ENCODE results near the gene L3MBTL2. TPM values are rescaled to one million over a fixed set of nuclear protein-coding genes. Genes with fewer than 3 reads are reported as not detected.
"Not testable (repeated sequence)": the region's sequence is repeated elsewhere in the genome, so short reads cannot be mapped to it uniquely, and the experiment has no call there.

Gene L3MBTL2
- total RNA-seq, 1 donor from 2014 or later = 16.1 TPM

- DNase-seq (ENCODE audit: low read depth) = no peak
- H3K4me3 ChIP-seq (ENCODE audit: low read depth, low read length) = no peak overlapping the region
- TF ChIP-seq CTCF (conservative IDR thresholded peaks at IDR 0.05; ENCODE audit: low read depth, low read length) = no peak
These were observed 27.3 kb upstream of the L3MBTL2 start for GRCh38 chr22:41177622-41178424.

DNA sequence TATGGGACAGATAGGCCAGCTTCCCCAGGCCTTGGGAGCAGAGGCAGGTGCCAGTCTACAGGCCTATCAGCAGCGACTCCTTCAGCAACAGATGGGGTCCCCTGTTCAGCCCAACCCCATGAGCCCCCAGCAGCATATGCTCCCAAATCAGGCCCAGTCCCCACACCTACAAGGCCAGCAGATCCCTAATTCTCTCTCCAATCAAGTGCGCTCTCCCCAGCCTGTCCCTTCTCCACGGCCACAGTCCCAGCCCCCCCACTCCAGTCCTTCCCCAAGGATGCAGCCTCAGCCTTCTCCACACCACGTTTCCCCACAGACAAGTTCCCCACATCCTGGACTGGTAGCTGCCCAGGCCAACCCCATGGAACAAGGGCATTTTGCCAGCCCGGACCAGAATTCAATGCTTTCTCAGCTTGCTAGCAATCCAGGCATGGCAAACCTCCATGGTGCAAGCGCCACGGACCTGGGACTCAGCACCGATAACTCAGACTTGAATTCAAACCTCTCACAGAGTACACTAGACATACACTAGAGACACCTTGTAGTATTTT, 26.6 kb upstream of the L3MBTL2 start:
- no peak for TF ChIP-seq CTCF (conservative IDR thresholded peaks at IDR 0.05; ENCODE audit: low read depth, low read length)
- no peak for DNase-seq (ENCODE audit: low read depth)
- H3K4me3 ChIP-seq (ENCODE audit: low read depth, low read length) = no peak overlapping the region

GRCh38 chr22:41180362-41180761, 24.8 kb upstream of the L3MBTL2 start:
- not testable (repeated sequence) for DNase-seq (ENCODE audit: low read depth); H3K4me3 ChIP-seq (ENCODE audit: low read depth, low read length)

GRCh38 chr22:41180926-41181325, 24.2 kb upstream of the L3MBTL2 start:
- no peak overlapping the region for H3K4me3 ChIP-seq (ENCODE audit: low read depth, low read length)
- no peak for TF ChIP-seq CTCF (conservative IDR thresholded peaks at IDR 0.05; ENCODE audit: low read depth, low read length)
- DNase-seq (ENCODE audit: low read depth) = no peak

DNA sequence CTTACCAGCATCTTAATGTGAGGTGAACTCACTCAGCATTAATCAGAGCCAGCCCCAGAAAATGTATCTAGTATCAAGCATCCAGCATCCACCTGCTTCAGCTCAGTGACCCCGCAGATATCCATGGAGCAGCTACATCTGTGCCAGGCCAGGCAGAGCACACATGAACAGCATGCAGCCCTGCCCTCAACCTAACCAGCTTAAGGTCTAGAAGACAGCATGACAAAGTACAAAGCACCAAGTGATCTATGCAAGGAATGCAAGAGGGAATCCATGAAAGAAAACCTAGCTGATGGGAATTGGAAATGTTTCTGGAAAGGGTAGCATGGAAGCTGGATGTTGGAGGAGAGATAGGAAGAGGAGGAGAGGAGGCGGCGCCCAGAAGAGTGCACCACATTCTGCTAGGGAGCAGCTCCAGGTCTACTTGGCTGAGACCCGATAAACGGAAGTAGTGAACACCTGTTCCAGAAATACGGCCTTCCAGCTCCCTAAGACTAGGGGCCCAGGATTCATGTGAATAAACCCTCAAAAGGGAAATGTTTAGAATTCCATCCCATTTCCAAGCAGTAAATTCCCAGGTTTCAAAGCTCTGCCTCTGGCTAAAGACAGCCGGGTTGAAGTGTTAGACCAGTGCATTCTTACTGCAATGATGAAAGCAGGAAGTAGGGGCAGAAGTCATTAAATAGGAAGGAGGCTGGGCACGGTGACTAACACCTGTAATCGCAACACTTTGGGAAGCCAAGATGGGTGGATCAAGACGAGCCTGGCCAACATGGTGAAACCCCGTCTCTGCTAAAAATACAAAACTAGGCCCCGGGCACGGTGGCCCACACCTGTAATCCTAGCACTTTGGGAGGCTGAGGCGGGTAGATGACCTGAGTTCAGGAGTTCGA, 23.5 kb upstream of the L3MBTL2 start:
- no peak for TF ChIP-seq CTCF (conservative IDR thresholded peaks at IDR 0.05; ENCODE audit: low read depth, low read length)
- no peak overlapping the region for H3K4me3 ChIP-seq (ENCODE audit: low read depth, low read length)

DNA sequence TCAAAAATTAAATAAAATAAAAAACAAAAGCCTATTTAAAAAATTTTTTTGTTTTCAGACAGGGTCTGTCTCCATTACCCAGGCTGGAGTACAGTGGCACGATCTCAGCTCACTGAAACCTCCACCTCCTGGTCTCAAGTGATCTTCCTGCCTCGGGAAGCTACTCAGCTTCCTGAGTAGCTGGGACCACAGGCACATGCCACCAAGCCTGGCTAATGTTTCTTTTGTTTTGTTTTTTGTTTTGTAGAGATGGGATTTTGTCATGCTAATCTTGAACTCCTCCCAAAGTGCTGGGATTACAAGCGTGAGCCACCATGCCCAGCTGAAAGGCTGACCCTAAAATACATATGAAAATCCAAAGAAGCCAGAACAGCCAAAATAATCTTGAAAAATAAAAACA, 20.4 kb upstream of the L3MBTL2 start:
- no peak for TF ChIP-seq CTCF (conservative IDR thresholded peaks at IDR 0.05; ENCODE audit: low read depth, low read length)
- no peak for DNase-seq (ENCODE audit: low read depth)
- H3K4me3 ChIP-seq (ENCODE audit: low read depth, low read length) = no peak overlapping the region

More for the DNA sequence above, 23.5 kb upstream of the L3MBTL2 start:
- DNase-seq (ENCODE audit: low read depth) = no peak

GRCh38 chr22:41191467-41191866, 13.6 kb upstream of the L3MBTL2 start:
- no peak for TF ChIP-seq CTCF (conservative IDR thresholded peaks at IDR 0.05; ENCODE audit: low read depth, low read length)
- no peak overlapping the region for H3K4me3 ChIP-seq (ENCODE audit: low read depth, low read length)
- DNase-seq (ENCODE audit: low read depth) = no peak

Data from epithelial cell of proximal tubule (primary cell).